ENCODE results near the gene HS6ST1.
A peak's percentile ranks its signal among the peaks of the same experiment; 100 is the strongest.
"Not testable (repeated sequence)": the region's sequence is repeated elsewhere in the genome, so short reads cannot be mapped to it uniquely, and the experiment has no call there.

The HS6ST1 gene

DNA sequence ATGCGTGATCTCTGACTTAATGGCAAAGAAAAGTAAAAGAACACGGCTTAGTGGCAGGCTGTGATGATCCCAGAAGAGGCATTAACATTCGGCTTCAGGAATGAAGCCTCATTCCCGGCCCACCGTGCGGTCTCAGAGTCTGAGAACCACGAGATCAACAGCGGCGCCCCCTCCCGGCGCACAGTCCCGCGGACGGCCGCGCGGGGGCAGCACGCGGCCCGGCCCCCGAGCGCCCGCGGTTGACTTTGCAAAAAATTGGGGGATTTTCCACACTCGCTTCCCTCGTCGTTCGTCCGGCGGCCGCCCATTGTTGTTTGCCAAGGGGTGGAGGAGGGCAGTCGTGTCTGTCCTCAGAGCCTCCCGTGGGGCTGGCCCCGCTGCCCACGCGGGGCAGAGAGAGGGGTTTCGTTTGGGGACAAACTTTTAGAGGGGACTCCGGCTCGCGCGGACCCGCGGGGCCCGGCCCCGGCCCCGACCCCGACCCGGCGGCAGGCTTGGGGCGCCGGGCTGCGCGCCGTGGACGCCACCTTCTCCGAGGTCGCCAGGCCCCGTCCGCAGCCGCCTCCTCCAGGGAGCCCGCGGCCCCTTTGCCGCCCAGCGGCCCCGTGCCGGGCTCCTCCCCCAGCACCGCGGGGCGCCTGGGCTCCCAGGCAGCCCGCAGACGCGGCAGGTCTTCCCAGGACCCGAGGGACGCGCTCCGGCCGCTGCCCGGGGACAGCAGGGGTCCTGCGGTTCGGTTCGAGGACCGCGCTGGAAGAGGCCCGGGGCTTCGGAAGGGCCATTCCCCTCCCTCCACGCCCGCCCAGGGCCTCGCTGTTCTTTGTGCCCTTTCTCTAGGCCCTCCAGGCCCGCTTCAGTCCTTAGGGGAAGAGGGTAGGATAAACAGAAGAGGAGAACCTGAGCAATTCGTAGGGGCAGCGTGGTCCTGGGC, 3.4 kb upstream of the HS6ST1 start:
- TF ChIP-seq, protein P1, sequence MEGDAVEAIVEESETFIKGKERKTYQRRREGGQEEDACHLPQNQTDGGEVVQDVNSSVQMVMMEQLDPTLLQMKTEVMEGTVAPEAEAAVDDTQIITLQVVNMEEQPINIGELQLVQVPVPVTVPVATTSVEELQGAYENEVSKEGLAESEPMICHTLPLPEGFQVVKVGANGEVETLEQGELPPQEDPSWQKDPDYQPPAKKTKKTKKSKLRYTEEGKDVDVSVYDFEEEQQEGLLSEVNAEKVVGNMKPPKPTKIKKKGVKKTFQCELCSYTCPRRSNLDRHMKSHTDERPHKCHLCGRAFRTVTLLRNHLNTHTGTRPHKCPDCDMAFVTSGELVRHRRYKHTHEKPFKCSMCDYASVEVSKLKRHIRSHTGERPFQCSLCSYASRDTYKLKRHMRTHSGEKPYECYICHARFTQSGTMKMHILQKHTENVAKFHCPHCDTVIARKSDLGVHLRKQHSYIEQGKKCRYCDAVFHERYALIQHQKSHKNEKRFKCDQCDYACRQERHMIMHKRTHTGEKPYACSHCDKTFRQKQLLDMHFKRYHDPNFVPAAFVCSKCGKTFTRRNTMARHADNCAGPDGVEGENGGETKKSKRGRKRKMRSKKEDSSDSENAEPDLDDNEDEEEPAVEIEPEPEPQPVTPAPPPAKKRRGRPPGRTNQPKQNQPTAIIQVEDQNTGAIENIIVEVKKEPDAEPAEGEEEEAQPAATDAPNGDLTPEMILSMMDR (IDR thresholded peaks at IDR 0.05): peak; percentile 96
- Histone ChIP-seq H3K27ac (peak overlapping the region; percentile 86 to 87), H3K4me3 (peak overlapping the region; percentile 85)
- DNase-seq (ENCODE audit: low spot score): peak; percentile 91

DNA sequence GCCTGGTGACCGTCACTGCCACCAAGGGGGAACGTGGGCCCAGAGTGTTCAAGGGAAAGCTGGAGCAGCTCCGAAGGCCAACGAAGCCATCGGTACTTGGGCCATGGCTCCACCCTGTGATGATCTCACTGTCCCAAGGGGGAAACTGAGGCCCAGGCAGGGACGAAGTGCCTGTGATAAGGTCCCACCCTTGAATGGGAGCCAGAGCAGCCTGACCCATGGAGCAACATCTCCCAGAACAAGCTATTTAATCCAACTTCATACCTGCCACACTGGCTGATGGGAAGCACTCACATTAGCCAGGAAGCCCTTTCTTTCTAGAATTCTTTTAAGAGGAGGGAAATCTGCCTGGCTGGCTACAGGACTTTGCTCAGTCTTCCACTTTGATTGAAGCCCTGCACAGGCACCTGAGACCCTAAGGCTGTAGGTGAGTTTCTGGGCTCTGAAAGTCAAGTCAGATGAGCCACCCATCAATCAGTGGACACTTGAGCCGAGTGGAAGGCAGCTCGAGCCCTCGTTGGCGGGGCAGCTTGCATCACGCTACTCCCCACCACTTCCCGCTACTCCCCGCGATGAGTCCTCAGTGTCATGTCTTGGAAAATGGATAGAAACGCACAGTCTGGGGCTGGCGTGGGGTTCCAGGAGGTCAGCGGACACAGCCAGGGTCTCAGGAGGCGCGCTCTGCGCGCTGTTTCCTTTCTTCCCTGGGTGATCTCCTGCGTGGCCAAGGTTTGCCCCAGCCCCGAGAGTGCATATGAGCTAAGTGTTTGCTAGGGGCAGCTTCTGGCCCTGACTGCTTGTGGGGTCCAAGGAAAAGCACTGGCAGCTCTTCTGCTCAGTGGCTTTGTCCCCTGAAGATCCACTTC, 2.5 kb upstream of the HS6ST1 start:
- peak overlapping the region; percentile 85 for H3K4me3 ChIP-seq
- DNase-seq (ENCODE audit: low spot score): peak; percentile 79

DNA sequence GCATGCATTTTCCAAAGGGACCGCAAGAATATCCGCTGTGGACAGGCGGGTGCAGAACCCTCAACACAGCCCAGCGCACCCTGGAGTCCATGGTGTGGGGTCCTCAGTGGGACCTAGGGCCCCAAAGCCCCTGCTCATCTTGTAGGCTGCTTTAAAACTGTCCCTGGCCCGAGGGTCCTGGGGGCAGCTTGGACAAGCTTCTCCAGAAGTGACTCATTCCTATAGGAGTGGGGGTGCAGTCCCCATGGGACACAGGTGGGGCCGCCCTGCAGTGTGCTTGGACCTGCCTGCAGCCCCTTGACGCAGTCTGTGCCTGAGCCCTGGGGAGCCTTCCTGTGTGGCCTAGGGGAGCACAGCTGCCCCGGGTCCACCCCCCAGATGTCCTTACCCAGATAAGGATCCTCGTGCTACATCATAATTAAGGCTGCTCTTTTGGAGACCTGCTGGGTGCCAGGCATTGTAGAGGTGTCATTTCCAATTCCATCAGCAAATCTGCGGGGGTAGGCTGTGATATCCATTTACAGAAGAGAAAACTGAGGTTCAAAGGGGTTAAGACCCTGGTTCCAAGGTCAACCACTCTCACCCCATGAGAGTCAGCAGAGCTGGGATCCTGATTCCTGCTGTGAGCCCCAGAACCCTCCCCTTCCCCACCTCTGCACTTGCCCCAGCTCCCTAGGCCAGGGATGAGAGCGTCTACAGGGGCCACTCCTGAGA, 1.7 kb upstream of the HS6ST1 start:
- TF ChIP-seq, protein P1 (IDR thresholded peaks at IDR 0.05): no peak
- no peak overlapping the region for H3K27ac ChIP-seq
- H3K4me3 ChIP-seq: no peak overlapping the region
- DNase-seq (ENCODE audit: low spot score): peak; percentile 69

More for the DNA sequence above, 2.5 kb upstream of the HS6ST1 start:
- peak overlapping the region; percentile 86 to 87 for H3K27ac ChIP-seq
- TF ChIP-seq, protein P1 (IDR thresholded peaks at IDR 0.05): no peak

DNA sequence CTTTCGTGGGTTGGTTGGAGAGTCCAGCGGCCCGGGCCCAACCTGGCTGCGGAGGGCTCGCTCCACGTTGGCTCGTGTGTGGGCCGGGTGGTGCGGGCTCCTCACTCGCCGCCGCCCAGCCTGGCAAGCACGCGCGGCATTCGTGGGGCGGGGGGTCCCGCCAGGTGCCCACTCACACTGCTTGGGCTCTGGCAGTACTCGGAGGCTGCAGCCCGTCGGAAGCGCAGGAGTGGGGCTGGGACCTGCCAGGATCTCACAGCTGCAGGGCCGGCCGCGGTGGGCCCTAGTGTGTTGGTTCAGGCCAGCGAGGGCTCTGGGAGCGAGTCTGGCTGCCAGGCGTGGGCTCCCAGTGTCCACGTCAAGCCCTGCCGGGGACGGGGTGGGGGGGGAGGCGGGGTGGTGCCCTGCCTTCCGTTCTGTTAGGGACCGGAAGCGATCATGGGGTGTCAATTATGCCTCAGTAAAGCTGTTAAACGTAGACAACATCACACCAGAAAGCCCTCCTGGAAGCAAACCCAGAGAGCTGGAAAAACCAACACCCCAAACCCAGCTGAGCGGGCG, 1.0 kb upstream of the HS6ST1 start:
- TF ChIP-seq, protein P1 (IDR thresholded peaks at IDR 0.05): no peak
- peak; percentile 73 for DNase-seq (ENCODE audit: low spot score)
- Histone ChIP-seq H3K4me3 (no peak overlapping the region), H3K27ac (peak overlapping the region in 1 of 2 donors; percentile 5)

DNA sequence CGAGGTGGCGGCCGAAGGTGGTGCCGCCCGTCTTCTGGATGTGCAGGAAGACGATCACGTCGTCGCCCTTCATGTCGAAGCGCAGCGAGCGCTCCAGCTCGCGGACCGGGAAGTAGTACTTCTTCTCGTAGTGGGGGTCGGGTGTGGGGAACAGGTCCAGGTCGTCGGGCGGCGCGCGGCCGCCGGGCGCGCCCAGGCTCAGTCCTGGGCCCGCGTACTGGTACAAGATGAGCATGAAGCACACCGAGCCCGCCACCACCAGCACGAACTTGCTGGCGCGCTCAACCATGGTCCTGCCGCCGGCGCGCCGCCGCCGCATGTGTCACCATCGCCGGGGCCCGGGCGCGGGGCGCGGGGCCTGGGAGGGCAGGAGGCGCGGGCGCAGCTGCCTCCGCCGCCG, 423 bp downstream of the HS6ST1 start:
- DNase-seq (ENCODE audit: low spot score): peak; percentile 71
- peak overlapping the region in 1 of 2 donors; percentile 77 for H3K27ac ChIP-seq
- peak overlapping the region; percentile 81 for H3K4me3 ChIP-seq

DNA sequence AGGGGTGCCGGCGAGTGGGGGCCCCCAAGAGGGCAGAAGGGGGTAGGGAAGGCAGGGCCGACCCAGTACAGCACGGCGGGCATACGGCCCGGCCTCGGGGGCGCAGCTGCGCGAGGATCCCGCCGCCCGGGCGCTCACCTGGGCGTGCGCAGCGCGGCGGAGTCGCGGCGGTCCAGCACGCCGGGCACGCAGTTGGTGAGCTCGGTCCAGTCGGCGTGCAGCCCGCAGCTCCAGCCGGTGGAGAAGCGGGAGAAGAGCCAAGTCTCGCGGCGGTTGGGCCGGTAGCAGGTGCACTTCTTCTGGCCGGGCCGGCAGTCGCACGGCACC, 806 bp downstream of the HS6ST1 start:
- peak overlapping the region; percentile 81 for H3K4me3 ChIP-seq
- DNase-seq (ENCODE audit: low spot score); H3K27ac ChIP-seq: not testable (repeated sequence)

DNA sequence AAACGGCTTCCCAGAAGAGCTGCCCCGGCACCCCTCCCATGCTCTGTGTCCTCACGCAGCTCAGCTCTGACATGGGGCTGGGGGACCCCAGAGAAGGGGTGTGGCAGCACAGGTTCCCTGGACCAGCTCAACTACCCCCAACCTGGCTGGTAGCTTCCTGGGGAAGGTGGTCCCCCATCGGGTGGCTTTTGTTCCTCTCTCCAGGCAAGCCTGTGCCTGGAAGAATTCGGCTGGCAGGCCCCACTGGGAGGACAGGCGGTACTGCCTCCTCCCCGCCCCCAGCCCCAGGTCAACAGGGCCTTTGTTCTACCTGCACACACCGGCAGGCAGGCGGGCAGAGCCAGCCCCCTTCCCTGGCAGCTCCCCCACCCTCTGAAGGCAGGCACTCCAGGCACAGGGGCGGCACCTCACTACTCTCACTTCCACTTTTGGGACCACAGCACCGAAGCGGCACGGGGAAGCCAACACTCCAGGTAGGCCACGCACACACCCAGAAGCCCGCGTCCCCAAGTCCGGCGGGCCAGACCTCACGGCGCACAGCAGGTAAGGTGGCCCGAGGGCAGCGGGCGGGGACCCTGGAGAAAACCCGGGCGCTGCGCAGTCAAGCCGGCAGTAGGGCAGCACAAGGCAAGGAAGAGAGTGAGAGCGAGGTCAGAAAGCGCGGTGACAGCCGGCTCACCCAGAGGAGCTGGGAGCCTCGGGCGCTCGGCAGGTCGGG, 1.3 kb downstream of the HS6ST1 start:
- Histone ChIP-seq H3K4me3 (peak overlapping the region; percentile 81), H3K27ac (peak overlapping the region in 1 of 2 donors; percentile 10)
- TF ChIP-seq, protein P1 (IDR thresholded peaks at IDR 0.05): no peak
- DNase-seq (ENCODE audit: low spot score): peak; percentile 76
